Posterior vena cava (tissue), 2 donors: ENCODE results near the gene APPL2. TPM values are rescaled to one million over a fixed set of nuclear protein-coding genes. Genes with fewer than 3 reads are reported as not detected.
"Not testable (repeated sequence)": the region's sequence is repeated elsewhere in the genome, so short reads cannot be mapped to it uniquely, and the experiment has no call there.

Experiments used
- DNase-seq: peaks from one replicate; pipeline ENCODE4 v3.0.0-alpha.2; 2020; ENCODE audit warnings: low spot score
- intact Hi-C, 2 donors: fragments of 100-400 bp; cut with DNase I; formaldehyde crosslinking; loops; one replicate each; pipeline versions ENCODE4 v1.14.1 to v1.14.2; 2022 to 2023
- total RNA-seq, 2 donors: library from RNA; stranded (reverse); fragmentation: NEBNext Ultra II Directional; extraction: Animal tissue kit (Norgen Biotek cat#: 25700); gene quantifications; one replicate each; pipeline ENCODE4 v1.2.1, GENCODE V29; 2021
- donor health status: DM: yes; HTN: yes; CAD: no.
- donor health status: DM: yes; HTN: yes; CAD: no.

Gene APPL2
- total RNA-seq, 2 donors from 2014 or later: 40.3 to 41.2 TPM

DNA sequence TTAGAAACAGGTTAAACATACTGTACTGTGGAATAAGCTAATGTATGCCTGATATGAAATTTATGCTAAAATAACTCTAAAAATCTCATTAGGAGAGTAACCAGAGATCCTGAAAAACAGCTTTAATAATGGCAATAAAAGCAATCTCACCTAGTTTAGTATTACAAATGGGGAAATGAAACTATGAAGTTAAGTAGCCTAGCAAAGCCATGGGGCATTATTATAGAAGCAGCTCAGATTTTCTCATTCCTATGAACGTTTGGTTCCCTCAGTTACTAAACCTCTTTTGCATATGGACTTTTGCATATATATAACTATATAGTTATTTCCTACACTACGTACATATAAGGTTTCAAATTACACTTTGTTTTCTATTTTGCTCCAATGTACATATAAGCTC is 25.0 kb upstream of the APPL2 start:
- intact Hi-C loops: no loop called here

DNA sequence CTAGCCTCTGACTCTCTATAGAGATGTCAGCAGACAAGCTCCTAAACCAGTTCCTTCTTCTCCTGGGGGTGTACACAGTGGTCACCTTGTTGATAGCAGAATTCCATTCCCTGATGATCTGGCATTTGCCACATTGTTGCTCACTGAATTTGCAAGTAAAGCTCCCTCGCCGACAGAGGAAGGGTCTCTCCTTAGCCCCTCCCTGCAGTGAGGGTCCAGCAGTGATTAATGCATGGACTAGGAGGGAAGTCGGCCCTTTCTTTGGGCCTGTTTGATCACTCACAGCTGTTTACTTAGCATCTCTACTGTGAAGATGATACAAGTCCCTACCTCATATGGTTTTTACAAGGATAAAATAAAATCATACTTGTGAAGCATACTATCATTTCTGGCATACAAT is 23.3 kb upstream of the APPL2 start:
- intact Hi-C loops: no loop called here

More for the DNA sequence above, 25.0 kb upstream of the APPL2 start:
- DNase-seq: no peak

DNA sequence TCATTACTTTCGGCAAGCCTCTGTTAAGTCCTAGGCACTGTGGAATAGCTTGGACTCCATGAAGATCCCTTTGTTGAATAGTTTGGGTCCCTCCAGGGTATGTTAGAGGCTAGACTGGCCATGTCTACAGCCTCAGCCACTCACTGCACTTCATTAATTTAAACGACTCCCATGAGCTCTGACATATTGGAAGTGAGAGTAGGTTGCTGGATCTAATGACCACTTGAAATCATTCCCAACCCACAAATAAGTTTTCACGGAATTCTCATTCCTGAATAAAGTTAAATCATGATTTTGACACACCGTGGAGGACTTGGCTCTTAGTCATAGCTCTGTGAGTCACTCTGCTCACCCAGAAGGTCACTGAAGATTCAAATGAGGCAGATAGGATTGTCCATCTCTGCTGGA is 21.4 kb upstream of the APPL2 start:
- no peak for DNase-seq
- intact Hi-C loops: no loop called here

More for the DNA sequence above, 23.3 kb upstream of the APPL2 start:
- no peak for DNase-seq

DNA sequence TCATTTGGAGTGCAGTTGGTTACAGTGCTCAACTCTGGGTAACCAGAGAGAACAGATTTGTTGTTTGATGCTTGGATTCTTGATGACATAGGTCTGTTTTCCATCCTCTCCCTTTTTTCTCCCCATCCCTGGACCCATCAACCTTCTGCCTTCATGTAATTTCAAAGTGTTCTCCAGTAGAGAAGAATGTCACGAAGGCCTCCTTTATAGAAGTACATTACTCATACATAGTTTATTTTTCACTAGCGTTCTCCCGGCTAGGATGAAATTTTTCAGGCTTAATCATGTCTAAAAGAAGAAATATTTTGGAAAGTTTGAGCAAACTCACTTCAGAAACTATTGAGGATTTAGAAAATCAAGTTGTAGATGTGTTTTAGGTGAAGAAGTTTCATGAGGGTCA is 20.9 kb upstream of the APPL2 start:
- intact Hi-C loops: no loop called here
- DNase-seq: no peak

DNA sequence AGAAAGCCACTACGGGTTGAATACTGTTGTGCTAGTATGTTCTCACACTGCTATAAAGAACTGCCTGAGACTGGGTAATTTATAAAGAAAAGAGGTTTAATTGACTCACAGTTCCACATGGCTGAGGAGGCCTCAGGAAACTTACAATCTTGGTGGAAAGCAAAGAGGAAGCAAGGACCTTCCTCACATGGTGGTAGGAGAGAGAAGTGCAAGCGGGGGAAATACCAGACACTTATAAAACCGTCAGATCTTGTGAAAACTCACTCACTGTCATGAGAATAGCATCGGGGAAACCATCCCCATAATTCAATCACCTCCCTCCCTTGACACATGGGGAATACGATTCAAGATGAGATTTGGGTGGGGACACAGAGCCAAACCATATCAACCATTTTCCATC is 20.5 kb upstream of the APPL2 start:
- DNase-seq, intact Hi-C loops: not testable (repeated sequence)

DNA sequence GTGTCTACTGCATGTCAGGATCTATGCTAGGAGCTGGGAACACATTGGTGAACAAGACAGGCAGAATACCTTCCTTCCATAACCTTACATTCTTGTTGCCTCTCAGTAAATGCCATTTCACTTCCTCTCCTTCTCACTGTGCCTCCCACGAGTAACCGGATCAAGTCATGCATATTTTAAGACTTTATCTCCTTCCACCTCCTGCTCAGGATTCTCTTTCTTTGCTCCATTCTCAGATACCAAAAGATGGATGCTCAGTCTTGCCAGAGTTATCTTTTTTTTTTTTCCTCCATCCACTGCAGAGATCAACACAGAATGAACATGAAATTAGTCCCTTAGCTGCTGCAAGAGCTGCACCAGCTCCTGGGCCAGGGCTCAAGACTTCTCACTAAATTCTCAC is 20.0 kb upstream of the APPL2 start:
- DNase-seq: no peak
- intact Hi-C loops: no loop called here

DNA sequence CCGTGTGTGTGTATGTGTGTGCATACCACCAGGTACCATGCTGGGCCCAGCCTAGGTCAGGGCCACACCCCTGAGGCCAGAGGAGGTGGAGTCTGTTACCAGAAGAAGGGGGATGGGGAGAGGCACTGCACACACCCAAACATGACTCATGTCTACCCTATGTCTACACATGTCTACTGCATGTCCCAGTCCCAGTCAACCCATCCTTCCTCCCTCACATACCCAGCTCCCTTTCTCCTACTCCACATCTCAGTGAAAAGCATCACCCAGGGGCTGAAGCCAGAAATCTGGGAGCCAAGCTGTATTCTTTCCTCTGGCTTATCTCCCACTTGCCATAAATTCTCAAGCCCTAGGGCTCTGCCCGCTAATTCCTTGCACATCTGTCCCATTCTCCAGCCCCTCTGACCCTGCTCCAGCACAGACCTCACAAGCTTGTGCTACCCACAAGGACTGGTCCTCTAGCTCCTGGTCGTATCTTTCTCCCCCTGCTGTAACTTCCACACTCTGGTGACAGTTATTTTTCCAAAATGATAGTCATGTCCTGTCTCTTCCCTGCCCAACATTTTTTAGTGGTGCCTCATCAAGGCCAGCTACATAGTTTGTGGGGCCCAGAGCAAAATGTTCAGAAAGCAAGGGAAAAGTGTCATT is 18.0 kb upstream of the APPL2 start:
- no peak for DNase-seq
- intact Hi-C loops: no loop called here

DNA sequence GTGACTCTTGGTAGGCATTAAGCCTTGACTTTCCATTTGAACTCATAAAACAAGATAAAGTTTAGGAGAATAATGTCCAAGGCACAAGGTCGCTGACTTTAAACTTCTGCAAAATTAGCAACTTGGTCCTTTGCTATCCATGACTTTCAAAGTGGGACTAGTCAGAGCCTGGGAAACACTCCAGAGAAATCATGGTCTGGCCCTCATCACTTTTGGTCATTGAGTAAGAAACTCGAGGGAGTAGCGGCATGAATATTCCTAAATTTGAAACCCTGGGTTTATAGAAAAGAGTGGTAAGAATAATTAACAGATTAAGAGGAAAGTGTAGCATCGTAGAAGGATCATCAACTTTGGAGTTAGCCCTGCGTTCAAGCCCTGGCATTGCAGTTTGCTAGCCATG is 16.9 kb upstream of the APPL2 start:
- DNase-seq: no peak
- intact Hi-C loops: no loop called here

DNA sequence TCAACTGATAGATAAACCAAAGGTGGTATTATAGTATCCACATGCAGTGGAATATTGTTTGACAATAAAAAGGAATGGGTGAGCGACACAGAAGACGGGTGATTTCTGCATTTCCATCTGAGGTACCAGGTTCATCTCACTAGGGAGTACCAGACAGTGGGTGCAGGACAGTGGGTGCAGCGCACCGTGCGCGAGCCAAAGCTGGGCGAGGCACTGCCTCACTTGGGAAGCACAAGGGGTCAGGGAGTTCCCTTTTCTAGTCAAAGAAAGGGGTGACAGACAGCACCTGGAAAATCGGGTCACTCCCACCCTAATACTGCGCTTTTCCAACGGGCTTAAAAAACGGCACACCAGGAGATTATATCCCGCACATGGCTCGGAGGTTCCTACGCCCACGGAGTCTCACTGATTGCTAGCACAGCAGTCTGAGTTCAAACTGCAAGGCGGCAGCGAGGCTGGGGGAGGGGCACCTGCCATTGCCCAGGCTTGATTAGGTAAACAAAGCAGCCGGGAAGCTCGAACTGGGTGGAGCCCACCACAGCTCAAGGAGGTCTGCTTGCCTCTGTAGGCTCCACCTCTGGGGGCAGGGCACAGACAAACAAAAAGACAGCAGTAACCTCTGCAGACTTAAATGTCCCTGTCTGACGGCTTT is 9.9 kb upstream of the APPL2 start:
- intact Hi-C loops, DNase-seq: not testable (repeated sequence)

DNA sequence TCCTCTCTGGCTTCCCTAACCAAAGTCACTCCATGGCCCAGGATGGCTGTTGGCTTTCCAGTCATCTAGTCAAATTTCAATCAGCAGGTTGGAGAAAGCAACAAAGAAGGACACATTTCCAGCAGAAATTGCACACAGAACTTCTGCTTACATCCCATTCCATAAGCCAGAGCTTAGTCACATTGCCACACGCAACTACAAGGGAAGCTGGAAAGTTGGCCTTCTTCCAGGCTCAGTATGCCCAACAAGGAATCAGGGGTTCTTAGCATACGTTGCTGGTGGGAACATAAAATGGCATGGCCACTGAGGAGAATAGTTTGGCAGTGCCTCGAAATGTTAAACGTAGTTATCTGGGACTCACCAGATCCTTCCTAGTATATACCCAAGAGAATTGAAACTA is 9.3 kb upstream of the APPL2 start:
- DNase-seq: no peak
- intact Hi-C loops: no loop called here

DNA sequence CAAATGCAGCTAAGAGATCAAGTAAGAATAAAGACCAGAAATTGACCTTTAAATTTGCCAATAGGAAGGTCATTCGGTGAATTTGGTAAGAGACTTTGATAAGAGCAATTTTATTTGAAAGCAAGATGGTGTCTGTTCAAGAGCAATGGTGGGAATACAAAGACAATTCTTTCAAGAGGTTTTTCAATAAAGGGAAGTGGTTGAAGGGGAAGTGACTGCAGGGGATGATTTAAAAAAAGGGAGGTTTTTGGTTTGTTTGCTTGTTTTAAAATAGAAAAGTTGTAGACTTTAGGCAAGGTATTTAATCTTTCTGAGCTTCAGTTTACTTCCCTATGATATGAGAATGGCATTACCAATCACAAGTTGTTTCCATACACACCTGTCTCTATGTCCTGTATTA is 4.3 kb upstream of the APPL2 start:
- no peak for DNase-seq
- intact Hi-C loops: no loop called here

DNA sequence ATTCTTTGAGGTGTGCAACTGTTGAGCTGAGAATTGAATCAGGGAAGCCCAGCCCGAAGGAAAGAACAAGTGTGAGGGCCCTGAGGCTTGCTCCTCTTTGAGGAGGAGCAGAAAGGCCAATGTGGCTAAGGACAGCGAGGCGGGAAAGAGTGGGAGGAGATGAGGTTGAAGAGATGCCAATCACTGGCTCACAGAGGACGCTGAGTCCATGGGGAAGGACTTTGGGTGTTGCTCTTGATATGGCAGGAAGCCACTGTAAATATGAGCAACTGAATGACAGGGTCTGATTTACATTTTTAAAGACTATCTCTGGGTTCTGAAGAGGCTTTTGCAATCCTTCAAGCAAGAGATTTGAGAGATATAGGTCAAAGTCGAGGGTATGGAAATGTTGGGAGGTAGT is 3.3 kb upstream of the APPL2 start:
- intact Hi-C loops: no loop called here
- no peak for DNase-seq

DNA sequence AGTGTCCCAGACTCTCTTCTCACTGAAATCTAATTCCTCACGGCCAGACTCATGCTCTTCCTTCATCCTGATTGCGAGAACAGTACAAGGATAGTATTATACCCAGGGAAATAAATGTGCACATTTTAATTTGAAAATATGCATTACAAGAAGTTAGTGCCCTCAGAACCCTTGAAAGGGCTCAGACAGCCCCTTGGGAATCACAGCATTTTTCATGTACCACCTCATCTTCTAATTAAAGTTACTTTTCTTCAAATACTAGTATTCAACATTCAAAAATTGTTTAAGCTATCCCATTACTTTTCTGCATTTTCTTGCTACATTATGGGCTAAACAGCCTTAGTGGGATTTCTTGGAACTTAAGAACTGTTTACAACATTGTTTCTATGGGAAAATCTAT is 1.7 kb upstream of the APPL2 start:
- no peak for DNase-seq
- intact Hi-C loops: no loop called here

DNA sequence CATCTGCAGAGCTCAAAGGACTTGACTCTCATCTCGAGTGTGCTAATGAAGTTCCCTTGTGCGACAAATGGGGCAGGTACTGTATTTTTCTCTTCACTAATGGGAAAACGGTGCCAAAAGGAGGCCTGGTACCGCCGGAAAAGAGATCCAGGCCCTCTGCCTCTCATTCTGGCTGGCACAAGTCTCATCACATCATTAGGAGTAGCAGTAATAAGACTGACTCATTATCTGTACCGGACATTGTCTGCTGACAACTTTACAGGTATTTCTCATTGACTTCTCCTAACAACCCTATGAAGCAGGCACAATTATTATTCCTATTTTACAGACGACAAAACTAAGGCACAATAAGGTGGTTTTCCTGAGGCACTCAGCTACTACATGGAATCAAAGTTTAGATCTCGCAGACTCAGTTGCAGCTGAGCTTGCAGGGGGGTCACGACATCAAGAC is 668 bp downstream of the APPL2 start:
- DNase-seq: no peak
- intact Hi-C loops: no loop called here

DNA sequence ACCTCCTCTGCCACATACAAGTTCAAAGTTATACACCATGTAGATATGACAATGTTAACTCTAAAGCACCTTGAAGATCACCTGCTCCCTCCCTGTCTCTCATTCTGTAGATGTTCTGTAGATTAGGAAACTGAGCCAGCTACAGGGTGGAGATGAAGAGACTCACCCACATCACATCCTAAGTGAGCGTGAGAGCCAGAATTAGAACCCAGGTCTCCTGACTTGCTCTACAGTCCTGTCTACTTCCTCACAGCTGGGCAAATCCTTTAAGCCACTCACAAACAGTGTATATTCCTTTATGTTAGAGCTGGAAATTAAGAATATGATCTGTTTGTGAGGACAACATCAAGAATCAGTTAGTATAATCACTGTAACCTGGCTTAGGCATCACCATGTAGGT is 1.8 kb downstream of the APPL2 start:
- intact Hi-C loops: no loop called here
- no peak for DNase-seq

DNA sequence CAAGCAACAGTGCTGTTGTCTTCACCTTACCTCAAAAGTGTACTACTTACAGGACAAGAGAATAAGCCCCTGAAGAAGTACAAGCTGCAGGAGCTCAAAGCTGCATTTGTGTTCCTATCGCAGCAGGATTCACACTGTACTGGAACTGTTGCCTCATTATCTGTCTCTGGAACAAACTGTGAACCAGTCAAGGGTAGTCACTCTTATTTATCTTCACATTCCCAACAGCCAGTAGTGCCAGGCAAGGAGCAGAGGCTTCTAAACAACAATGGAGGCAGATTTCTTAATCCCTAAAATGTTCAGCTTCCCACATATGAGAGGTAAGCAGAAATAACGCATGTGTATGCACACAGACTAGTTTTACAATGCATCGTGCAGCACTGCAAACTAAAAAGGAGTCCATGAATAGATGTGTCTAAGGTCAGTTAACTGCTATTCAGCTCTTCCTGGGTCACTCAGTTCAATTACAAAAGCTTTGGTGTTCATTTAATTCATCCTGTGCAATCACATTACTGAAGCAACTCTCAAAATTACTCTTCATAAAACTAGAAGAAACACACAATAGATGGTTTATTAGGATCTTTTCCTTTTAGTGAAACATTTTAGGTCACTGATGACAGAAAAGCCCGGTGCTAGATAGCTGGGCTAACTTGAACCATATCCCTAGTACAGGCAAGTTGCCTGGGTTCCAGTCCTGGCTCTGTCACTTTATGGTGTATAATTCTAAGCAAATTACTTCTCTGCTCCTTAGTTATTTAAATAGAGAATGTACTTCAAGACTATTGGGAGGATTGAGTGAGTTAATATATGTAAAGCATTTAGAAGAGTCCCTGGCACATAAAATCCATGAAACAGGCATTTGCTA is 2.7 kb downstream of the APPL2 start:
- intact Hi-C loops: no loop called here
- no peak for DNase-seq

DNA sequence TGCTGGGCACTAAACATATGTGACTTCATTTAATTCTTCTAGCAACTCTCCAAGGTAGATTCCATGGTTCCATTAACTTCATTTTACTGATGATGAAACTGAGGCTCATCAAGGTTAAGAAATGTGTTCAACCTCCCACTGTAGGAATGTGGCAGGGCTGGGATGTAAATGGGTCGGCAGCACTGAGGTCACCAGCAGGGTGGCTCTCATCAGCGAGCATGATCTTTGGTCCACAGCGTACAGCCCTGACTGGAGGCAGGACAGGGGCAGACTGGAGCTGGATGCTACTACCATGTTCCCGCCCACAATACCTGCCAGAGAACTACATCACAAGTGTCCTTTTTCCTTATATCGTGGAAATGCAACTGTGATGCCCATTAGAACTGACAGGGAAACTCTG is 4.6 kb downstream of the APPL2 start:
- intact Hi-C loops: no loop called here
- DNase-seq: no peak

DNA sequence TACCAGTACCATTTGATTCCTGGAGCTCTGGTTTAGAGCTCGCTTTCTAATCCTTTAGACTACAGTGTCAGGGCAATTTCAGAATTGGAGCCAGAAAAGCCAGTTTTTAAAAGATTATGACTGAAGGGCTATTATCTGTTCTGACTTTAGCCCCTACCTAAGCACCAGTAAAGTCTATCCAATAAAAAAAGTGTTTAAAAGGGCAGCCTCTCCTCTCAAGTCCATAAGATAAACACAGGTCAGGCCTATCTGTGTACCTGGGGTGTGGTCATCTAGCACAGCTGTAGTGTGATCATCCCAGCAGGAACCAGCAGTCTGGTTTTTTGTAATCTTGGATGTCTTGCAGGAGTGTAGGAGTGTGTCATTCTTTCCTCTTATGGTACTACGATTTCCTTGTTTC is 6.6 kb downstream of the APPL2 start:
- intact Hi-C loops: loop anchor here in 1 of 2 donors (10.0 kb wide), 1 partner anchor 155 kb away; no protein-coding TSS in a partner anchor
- no peak for DNase-seq

DNA sequence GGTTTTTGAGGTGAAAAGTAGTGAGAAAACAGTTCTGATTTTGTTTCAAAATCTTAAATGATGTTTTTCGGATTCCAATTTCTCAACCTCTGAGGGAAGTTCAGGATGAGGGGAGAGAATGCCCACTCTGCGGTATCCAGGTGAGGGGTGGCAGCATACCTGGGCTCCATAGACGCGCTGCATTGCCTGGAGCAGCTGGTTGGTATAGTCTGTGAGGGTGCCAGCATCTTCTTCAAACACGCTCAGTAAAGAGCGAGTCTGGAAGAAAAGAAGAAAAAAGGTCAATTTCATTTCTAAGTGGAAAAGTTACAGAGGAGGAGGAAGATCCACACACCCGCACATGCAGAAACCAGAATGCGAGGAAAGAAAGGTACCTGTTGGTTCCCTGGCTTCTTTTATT is 7.0 kb downstream of the APPL2 start:
- intact Hi-C loops: loop anchor here in 1 of 2 donors (10.0 kb wide), 1 partner anchor 156 kb away; no protein-coding TSS in a partner anchor

DNA sequence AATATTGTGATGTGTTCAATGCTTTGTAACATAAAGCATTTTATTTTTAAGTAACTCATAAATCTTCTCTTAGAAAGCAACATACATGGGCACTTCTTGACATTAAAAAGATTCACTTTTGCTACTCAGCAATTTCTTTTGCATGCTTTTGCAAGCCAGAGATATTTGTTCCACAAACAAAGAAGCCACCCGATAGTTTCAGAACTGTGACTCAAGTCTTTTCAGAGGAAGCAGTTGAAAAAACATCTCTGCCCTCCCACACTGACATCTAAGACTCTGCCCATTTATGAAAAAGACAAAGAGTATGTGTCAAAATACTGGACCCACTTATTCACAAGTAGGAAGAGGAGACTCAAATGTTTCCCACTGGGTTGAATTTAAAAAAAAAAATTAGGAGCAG is 7.5 kb downstream of the APPL2 start:
- intact Hi-C loops: loop anchor here in 1 of 2 donors (10.0 kb wide), 1 partner anchor 156 kb away; no protein-coding TSS in a partner anchor
- no peak for DNase-seq

More for the DNA sequence above, 7.0 kb downstream of the APPL2 start:
- no peak for DNase-seq
